ENCODE data around the gene FAM89B.
A peak's percentile ranks its signal among the peaks of the same experiment; 100 is the strongest.

DNA sequence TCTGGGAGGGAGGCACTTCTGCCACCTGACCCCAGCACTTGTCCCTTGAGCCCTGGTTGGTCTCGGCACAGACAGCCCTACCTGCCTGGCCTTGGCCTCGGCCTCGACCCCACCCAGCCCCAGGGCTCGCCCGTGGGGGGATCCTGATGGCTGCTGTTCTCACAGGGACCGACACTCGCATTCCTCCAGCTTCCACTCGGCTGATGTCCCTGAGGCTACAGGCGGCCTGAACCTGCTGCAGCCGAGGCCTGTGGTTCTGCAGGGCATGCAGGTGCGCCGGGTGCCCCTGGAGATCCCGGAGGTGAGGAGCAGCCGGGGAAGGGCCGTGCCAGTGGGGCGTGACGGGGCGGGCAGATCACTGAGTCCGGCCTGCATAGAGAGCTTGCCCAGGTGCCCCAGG is 48.3 kb downstream of the FAM89B start:
- TF ChIP-seq, protein P1, sequence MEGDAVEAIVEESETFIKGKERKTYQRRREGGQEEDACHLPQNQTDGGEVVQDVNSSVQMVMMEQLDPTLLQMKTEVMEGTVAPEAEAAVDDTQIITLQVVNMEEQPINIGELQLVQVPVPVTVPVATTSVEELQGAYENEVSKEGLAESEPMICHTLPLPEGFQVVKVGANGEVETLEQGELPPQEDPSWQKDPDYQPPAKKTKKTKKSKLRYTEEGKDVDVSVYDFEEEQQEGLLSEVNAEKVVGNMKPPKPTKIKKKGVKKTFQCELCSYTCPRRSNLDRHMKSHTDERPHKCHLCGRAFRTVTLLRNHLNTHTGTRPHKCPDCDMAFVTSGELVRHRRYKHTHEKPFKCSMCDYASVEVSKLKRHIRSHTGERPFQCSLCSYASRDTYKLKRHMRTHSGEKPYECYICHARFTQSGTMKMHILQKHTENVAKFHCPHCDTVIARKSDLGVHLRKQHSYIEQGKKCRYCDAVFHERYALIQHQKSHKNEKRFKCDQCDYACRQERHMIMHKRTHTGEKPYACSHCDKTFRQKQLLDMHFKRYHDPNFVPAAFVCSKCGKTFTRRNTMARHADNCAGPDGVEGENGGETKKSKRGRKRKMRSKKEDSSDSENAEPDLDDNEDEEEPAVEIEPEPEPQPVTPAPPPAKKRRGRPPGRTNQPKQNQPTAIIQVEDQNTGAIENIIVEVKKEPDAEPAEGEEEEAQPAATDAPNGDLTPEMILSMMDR (IDR thresholded peaks at IDR 0.05 in 8 of 11, conservative IDR thresholded peaks at IDR 0.05 in 3 of 11), result no peak
- TF ChIP-seq POLR2AphosphoS5 (IDR thresholded peaks at IDR 0.05), result peak in 1 of 3 donors; percentile 42
- no peak for TF ChIP-seq POLR2A (IDR thresholded peaks at IDR 0.05)

Measured in spleen (tissue), 7 donors.